Prostate gland (tissue), 2 donors: Measurements from ENCODE around the gene CCNJL.

Source experiments
- POLR2AphosphoS5 ChIP-seq: sonication (generic); formaldehyde crosslinking; IDR thresholded peaks from one replicate; pipeline ENCODE4 v1.6.1; 2017; ENCODE audit warnings: antibody characterized with exemption
- TF ChIP-seq, protein P1 (sequence below), 4 experiments: fragments of 200-600 bp in 2 of 4; fragments of 450-650 bp in 2 of 4; sonication (generic) in 2 of 4; IDR thresholded peaks; 1 replicate in 3 of 4; 2 replicates in 1 of 4; pipeline ENCODE4 v1.5.1; 2016 to 2019; ENCODE audit warnings: antibody characterized with exemption in 4 of 4, mild to moderate bottlenecking in 2 of 4, moderate library complexity in 2 of 4

DNA sequence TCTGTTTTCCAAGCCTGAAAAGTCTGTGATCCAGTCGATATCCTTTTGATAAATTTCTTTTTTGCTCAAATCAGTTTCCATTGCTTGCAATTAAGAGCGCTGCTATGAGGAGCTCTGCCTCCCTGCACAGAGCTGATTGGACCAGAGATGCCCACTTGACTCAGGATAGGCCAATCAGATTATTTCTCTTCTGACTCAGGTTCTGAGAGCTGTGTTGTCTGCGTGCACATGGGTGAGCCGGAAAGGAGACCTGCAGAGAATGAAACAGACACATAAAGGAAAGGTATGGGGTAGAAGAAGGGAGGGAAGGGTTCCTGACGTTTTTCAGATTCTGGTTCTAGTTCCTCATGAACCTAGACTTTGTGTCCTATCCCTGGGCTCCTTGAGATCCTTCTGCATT is 98.8 kb downstream of the CCNJL start:
- TF ChIP-seq, protein P1, sequence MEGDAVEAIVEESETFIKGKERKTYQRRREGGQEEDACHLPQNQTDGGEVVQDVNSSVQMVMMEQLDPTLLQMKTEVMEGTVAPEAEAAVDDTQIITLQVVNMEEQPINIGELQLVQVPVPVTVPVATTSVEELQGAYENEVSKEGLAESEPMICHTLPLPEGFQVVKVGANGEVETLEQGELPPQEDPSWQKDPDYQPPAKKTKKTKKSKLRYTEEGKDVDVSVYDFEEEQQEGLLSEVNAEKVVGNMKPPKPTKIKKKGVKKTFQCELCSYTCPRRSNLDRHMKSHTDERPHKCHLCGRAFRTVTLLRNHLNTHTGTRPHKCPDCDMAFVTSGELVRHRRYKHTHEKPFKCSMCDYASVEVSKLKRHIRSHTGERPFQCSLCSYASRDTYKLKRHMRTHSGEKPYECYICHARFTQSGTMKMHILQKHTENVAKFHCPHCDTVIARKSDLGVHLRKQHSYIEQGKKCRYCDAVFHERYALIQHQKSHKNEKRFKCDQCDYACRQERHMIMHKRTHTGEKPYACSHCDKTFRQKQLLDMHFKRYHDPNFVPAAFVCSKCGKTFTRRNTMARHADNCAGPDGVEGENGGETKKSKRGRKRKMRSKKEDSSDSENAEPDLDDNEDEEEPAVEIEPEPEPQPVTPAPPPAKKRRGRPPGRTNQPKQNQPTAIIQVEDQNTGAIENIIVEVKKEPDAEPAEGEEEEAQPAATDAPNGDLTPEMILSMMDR (IDR thresholded peaks at IDR 0.05): no peak
- TF ChIP-seq POLR2AphosphoS5: no peak
